GM12891 (cell line): Measurements from ENCODE around the gene FAF2.

Source experiments
- PAX5 ChIP-seq: IDR thresholded peaks from 2 replicates; pipeline ENCODE4 v1.6.1; 2011; ENCODE audit warnings: low read length, moderate library complexity, mild to moderate bottlenecking; ENCODE audit not compliant: insufficient read depth, severe bottlenecking
- POLR2A ChIP-seq: IDR thresholded peaks from 2 replicates; pipeline ENCODE4 v1.6.1; 2011; ENCODE audit warnings: low read depth, low read length, control low read depth
- POLR2AphosphoS5 ChIP-seq: IDR thresholded peaks from 2 replicates; pipeline ENCODE4 v1.6.1; 2011; ENCODE audit warnings: low read depth, low read length, control low read depth
- POU2F2 ChIP-seq: IDR thresholded peaks from 2 replicates; pipeline ENCODE4 v1.6.1; 2011; ENCODE audit warnings: low read depth, mild to moderate bottlenecking, control low read depth, low read length, moderate library complexity

DNA sequence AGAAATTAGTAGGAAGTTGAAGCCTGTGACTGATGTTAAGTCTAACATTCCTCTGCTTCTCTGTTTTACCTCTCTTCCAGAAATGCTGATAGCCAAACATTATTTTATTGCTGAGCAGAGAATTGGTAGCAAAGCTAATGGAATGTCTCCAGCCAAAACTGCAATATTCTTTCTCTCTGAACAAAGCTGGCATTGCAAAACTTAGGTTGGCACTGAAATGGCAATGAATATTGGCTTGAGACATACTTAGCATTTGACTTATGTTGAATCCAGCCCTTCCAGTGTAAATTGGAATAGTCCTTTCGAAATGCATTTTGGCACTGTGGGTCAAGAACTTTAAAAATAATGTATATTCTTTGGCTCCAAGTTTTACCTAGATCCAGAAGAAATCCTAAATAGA, 21.1 kb downstream of the FAF2 start:
- no peak for TF ChIP-seq POLR2A
- TF ChIP-seq POU2F2 = no peak
- no peak for TF ChIP-seq POLR2AphosphoS5
- no peak for TF ChIP-seq PAX5
